HCT116 (cell line): ENCODE data around the gene IPO8.

Experiments
- CEBPB ChIP-seq: IDR thresholded peaks from 2 replicates; pipeline ENCODE4 v1.6.1; 2012; ENCODE audit warnings: low read depth
- EZH2 ChIP-seq: fragments of 200-600 bp; sonication (generic); IDR thresholded peaks from 2 replicates; pipeline ENCODE4 v1.6.1; 2017; ENCODE audit warnings: antibody characterized with exemption, mixed run types
- EZH2phosphoT487 ChIP-seq: fragments of 200-600 bp; IDR thresholded peaks from 2 replicates; pipeline ENCODE4 v1.6.1; 2018; ENCODE audit warnings: antibody characterized with exemption, borderline replicate concordance
- MAX ChIP-seq: IDR thresholded peaks from 2 replicates; pipeline ENCODE4 v1.6.1; 2012
- POLR2A ChIP-seq: IDR thresholded peaks from 2 replicates; pipeline ENCODE4 v1.7.0; 2011; ENCODE audit warnings: borderline replicate concordance; ENCODE audit not compliant: insufficient read depth, insufficient read length; ENCODE audit errors: extremely low read depth
- POLR2AphosphoS5 ChIP-seq: IDR thresholded peaks from 2 replicates; pipeline ENCODE4 v1.6.1; 2011; ENCODE audit warnings: mild to moderate bottlenecking, low read depth, low read length, moderate library complexity
- RAD21 ChIP-seq: IDR thresholded peaks from 2 replicates; pipeline ENCODE4 v1.6.1; 2012; ENCODE audit warnings: low read depth, mild to moderate bottlenecking
- SIN3A ChIP-seq: IDR thresholded peaks from 2 replicates; pipeline ENCODE4 v1.6.1; 2012; ENCODE audit warnings: low read depth
- SP1 ChIP-seq: IDR thresholded peaks from 2 replicates; pipeline ENCODE4 v1.6.1; 2012; ENCODE audit warnings: low read depth
- YY1 ChIP-seq: IDR thresholded peaks from 2 replicates; pipeline ENCODE4 v1.6.1; 2011; ENCODE audit warnings: low read length, low read depth, moderate library complexity, mild to moderate bottlenecking; ENCODE audit not compliant: insufficient replicate concordance; ENCODE audit errors: extremely low read depth
- ZBTB33 ChIP-seq: IDR thresholded peaks from 2 replicates; pipeline ENCODE4 v1.6.1; 2011; ENCODE audit warnings: mild to moderate bottlenecking, low read length, moderate library complexity; ENCODE audit not compliant: insufficient replicate concordance; ENCODE audit errors: extremely low read depth
- TF ChIP-seq, protein P1 (sequence below): IDR thresholded peaks from 2 replicates; pipeline ENCODE4 v1.6.1; 2012
- TF ChIP-seq, protein P2 (sequence below), 3 experiments: fragments of 200-600 bp in 1 of 3; sonication (generic) in 1 of 3; IDR thresholded peaks in 2 of 3; conservative IDR thresholded peaks in 1 of 3; 2 replicates each; pipeline ENCODE4 v1.5.1; 2012 to 2017; ENCODE audit warnings: low read depth in 2 of 3, low read length in 2 of 3, antibody characterized with exemption in 1 of 3, borderline replicate concordance in 1 of 3, control low read depth in 1 of 3, mild to moderate bottlenecking in 1 of 3, mixed read lengths in 1 of 3, mixed run types in 1 of 3, moderate library complexity in 1 of 3; ENCODE audit not compliant: insufficient read depth in 1 of 3
- TF ChIP-seq, protein P3 (sequence below): IDR thresholded peaks from 2 replicates; pipeline ENCODE4 v1.6.1; 2012; ENCODE audit warnings: low read depth

DNA sequence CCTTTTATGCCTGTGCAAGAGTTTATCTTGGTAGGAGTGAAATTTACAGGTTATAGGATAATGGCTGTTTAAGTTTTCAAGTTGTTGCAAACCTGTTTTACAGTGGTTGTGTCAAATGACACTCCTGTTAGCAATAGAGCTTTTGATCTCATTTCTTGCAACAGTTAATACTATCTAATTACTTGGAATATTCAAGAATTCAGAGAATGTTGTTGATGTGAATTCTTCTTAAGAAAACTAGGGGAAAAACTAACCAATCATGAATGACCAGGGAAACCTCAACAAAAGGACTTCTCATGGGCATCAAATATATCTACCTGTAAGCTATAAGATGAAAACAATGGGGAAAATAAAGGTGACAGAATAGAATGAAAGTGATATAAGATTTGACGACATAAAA lies 85.0 kb downstream of the IPO8 start:
- TF ChIP-seq, protein P1, sequence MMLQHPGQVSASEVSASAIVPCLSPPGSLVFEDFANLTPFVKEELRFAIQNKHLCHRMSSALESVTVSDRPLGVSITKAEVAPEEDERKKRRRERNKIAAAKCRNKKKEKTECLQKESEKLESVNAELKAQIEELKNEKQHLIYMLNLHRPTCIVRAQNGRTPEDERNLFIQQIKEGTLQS, result no peak
- TF ChIP-seq, protein P2, sequence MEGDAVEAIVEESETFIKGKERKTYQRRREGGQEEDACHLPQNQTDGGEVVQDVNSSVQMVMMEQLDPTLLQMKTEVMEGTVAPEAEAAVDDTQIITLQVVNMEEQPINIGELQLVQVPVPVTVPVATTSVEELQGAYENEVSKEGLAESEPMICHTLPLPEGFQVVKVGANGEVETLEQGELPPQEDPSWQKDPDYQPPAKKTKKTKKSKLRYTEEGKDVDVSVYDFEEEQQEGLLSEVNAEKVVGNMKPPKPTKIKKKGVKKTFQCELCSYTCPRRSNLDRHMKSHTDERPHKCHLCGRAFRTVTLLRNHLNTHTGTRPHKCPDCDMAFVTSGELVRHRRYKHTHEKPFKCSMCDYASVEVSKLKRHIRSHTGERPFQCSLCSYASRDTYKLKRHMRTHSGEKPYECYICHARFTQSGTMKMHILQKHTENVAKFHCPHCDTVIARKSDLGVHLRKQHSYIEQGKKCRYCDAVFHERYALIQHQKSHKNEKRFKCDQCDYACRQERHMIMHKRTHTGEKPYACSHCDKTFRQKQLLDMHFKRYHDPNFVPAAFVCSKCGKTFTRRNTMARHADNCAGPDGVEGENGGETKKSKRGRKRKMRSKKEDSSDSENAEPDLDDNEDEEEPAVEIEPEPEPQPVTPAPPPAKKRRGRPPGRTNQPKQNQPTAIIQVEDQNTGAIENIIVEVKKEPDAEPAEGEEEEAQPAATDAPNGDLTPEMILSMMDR (IDR thresholded peaks at IDR 0.05 in 2 of 3, conservative IDR thresholded peaks at IDR 0.05 in 1 of 3; ENCODE audit: borderline replicate concordance in 1 of 3, insufficient read depth in 1 of 3, low read depth in 2 of 3, low read length in 2 of 3), result no peak
- TF ChIP-seq MAX (no peak), CEBPB (no peak), POLR2A (no peak), EZH2 (no peak), EZH2phosphoT487 (no peak), SIN3A (no peak), POLR2AphosphoS5 (no peak), ZBTB33 (no peak), SP1 (no peak), YY1 (no peak), RAD21 (no peak)
- TF ChIP-seq, protein P3, sequence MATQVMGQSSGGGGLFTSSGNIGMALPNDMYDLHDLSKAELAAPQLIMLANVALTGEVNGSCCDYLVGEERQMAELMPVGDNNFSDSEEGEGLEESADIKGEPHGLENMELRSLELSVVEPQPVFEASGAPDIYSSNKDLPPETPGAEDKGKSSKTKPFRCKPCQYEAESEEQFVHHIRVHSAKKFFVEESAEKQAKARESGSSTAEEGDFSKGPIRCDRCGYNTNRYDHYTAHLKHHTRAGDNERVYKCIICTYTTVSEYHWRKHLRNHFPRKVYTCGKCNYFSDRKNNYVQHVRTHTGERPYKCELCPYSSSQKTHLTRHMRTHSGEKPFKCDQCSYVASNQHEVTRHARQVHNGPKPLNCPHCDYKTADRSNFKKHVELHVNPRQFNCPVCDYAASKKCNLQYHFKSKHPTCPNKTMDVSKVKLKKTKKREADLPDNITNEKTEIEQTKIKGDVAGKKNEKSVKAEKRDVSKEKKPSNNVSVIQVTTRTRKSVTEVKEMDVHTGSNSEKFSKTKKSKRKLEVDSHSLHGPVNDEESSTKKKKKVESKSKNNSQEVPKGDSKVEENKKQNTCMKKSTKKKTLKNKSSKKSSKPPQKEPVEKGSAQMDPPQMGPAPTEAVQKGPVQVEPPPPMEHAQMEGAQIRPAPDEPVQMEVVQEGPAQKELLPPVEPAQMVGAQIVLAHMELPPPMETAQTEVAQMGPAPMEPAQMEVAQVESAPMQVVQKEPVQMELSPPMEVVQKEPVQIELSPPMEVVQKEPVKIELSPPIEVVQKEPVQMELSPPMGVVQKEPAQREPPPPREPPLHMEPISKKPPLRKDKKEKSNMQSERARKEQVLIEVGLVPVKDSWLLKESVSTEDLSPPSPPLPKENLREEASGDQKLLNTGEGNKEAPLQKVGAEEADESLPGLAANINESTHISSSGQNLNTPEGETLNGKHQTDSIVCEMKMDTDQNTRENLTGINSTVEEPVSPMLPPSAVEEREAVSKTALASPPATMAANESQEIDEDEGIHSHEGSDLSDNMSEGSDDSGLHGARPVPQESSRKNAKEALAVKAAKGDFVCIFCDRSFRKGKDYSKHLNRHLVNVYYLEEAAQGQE, result no peak
